C4-2B (cell line): ENCODE measurements around the gene HTR3A.

ENCODE experiments used
- H3K27ac ChIP-seq: fragments of 450-650 bp; 2 replicates; pipeline ENCODE4 v1.5.1; 2017
- ZFX ChIP-seq: fragments of 450-650 bp; IDR thresholded peaks from 2 replicates; pipeline ENCODE4 v1.6.1; 2017
- TF ChIP-seq, protein P1 (sequence below): fragments of 450-650 bp; conservative IDR thresholded peaks from 2 replicates; pipeline ENCODE4 v1.5.1; 2017; ENCODE audit warnings: mild to moderate bottlenecking

The HTR3A gene

DNA sequence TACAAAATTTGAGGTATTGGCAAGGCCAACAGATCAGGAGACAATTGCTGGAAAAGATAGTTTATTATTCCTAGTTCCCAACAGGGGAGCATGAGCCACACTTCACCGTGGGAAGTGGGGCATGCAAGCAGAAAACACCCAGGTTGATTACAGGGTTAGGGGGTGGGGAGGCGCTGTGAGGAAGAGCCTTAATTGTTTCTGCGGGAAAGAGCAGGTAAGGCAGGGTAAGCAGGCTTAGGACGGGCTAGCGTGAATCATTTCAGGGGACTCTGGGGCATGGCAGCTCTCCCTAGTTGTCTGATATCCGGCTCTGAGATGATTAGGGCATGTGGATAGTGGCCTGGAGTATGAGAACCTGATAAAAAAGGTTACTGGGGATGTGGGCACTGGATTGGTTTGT is 20.7 kb upstream of the HTR3A start:
- TF ChIP-seq, protein P1, sequence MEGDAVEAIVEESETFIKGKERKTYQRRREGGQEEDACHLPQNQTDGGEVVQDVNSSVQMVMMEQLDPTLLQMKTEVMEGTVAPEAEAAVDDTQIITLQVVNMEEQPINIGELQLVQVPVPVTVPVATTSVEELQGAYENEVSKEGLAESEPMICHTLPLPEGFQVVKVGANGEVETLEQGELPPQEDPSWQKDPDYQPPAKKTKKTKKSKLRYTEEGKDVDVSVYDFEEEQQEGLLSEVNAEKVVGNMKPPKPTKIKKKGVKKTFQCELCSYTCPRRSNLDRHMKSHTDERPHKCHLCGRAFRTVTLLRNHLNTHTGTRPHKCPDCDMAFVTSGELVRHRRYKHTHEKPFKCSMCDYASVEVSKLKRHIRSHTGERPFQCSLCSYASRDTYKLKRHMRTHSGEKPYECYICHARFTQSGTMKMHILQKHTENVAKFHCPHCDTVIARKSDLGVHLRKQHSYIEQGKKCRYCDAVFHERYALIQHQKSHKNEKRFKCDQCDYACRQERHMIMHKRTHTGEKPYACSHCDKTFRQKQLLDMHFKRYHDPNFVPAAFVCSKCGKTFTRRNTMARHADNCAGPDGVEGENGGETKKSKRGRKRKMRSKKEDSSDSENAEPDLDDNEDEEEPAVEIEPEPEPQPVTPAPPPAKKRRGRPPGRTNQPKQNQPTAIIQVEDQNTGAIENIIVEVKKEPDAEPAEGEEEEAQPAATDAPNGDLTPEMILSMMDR = no peak
- no peak for TF ChIP-seq ZFX

DNA sequence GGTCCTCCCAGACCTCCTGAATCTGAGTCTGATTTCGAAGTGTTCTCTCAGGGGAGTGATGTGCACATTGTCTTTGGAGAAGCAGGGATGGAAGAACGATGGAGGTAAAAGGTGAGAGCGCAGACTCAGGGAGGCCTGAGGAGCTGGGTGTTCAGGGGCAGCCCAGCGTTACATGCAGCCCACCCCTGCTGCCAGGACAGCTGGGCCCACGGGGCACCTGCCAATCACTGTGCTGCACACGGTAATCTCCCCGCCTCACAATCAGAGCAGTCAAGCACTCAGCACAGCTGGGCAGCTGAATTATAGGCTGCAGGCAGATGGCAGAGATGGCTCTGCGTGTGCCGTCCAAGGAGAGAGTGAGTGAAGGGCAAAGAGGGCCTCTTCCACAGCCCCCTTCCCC is 17.9 kb upstream of the HTR3A start:
- H3K27ac ChIP-seq = no peak overlapping the region
- TF ChIP-seq, protein P1 = no peak
- no peak for TF ChIP-seq ZFX

More for the DNA sequence above, 20.7 kb upstream of the HTR3A start:
- H3K27ac ChIP-seq = no peak overlapping the region

DNA sequence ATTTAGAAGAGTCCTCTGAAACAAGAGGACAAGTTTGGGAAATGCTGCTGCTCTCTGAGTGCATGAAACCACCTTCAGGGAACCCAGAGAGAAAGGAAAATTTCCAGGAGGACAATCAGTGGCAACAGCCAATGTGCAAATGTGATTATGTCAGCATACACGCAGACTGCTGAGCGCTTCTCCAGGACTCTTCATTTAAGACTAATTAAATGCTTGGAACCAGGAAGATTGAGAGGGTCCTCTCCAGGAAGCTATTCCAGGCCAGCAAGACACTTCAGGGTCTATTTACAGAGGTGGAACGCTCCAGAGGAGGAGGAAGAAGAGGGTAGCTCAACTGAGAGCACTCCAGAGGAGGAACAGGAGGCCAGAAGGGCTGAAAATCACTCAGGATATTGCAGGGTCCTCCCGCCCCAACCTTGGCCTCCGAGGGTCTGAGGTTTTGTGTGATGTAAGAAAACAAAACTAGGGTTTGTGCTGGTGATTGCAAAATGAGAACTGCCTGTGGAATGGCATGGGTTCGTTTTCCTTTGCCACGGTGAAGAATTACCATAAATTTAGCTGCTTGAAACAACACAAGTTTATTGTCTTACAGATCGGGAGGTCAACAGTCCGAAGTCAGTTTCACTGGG is 14.1 kb upstream of the HTR3A start:
- no peak for TF ChIP-seq ZFX
- TF ChIP-seq, protein P1 = no peak
- H3K27ac ChIP-seq = no peak overlapping the region

DNA sequence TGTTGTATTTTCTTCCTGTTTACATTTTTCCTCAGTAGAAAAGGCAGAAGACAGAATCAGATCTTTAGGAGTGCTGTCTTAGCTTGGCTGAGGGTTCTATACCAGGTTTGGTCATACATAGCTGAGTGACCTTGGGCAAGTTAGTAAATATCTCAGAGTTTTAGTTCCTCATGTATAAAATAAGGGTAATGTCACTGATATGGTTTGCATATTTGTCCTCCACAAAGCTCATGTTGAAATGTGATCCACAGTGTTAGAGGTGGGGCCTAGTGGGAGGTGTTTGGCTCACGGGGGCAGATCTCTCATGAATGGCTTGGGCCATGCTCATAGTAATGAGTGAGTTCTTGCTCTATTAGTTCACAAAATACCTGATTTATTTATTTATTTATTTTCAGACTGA is 7.5 kb upstream of the HTR3A start:
- no peak for TF ChIP-seq ZFX
- TF ChIP-seq, protein P1 = no peak
- no peak overlapping the region for H3K27ac ChIP-seq

DNA sequence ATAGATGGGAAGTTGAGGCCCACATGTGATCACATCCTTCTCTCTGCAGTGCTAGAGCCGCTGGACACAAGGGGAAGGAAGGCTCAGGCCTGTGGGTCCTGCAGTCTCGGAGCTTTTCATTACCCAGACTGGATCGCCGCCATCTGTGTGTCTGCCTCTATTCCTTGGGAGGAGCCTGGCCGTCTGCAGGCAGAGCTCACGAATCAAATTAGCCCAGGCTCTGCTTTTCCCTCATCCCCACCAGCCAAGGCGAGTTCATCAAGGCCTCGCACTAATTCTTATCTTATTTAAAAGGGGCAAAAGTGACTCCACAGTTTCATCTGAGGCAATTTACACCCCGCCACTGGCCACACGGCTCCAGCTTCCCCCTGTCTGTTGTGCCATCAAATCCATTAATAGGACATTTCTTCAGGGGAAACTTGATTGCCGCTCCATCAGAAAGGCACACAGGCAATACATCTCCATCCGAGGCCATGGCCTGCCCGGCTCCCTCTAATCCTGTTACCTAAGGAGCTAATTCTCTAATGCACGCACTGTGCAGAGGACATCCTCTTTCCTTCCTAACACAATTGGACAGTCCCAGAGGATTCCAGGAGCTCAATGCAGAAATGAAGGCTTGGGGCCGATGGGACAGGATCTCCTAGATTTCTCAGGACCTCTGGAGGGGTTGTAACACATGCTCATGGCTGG is 3.3 kb upstream of the HTR3A start:
- H3K27ac ChIP-seq = no peak overlapping the region
- TF ChIP-seq, protein P1 = no peak
- no peak for TF ChIP-seq ZFX

DNA sequence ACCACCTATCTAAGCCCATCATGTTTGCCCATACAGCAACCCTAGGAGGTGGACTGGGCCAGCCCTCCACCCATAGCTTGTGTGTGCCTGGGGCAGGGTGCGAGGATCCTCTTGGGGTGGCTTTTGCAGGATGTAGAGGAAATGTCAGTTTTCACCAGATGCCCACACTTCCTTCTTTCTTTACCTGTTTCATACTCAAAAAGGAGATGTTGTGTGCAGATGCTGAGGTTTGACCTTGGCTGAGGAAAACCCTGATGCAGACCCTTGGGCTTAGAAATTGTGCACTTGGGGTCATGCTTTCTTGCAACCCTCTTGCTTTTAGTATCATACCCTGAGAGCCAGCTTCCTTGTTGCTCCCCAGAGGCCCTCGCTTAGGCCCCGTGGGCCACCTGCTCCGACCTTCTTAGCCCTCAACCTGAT is 2.2 kb downstream of the HTR3A start:
- TF ChIP-seq, protein P1 = no peak
- TF ChIP-seq ZFX = no peak

DNA sequence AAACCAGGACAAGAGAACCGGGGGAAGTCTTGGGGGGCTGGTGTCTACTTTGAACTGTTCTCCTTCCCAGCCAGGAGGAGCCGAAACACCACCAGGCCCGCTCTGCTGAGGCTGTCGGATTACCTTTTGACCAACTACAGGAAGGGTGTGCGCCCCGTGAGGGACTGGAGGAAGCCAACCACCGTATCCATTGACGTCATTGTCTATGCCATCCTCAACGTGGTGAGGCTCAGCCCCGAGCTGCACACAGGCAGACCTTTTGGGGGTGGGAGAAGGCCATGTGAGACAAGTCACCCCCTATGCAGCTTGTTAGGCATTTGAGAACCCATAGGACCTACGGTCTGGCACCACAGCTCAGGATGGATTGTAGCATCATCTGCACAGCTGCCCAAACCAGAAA is 2.8 kb downstream of the HTR3A start:
- no peak for TF ChIP-seq ZFX
- TF ChIP-seq, protein P1 = no peak

More for the DNA sequence above, 2.2 kb downstream of the HTR3A start:
- H3K27ac ChIP-seq = no peak overlapping the region

More for the DNA sequence above, 2.8 kb downstream of the HTR3A start:
- H3K27ac ChIP-seq = no peak overlapping the region
